Measurements from ENCODE around the gene FRMPD1.

FRMPD1 gene

DNA sequence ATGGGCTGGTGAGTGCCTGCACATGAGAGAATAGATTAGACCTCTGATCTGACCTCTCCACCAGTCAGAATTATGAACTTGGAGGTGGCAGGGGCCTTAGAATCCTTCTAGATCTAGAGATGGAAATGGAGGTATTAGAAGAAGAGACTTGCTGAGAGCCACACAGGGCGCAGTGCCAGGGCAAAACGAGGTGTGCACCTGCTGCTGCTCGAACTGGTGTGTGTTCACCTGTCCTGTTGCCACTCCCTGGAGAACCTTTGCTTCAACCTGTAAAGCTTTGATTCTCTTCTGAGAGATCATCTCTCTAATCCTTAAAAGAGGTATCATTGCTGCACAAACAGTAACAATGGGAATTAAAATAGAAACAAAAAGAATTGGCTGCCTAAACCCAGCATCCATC, 24.9 kb downstream of the FRMPD1 start (continued):
- no peak for TF ChIP-seq ZNF211 (tag by site-specific recombination; IDR thresholded peaks at IDR 0.05; ENCODE audit: low read depth)
- no peak for TF ChIP-seq ZNF48 (tag by site-specific recombination; IDR thresholded peaks at IDR 0.05)
- no peak for TF ChIP-seq ZNF221 (tag by site-specific recombination; IDR thresholded peaks at IDR 0.05; ENCODE audit: borderline replicate concordance)
- TF ChIP-seq, protein P1, sequence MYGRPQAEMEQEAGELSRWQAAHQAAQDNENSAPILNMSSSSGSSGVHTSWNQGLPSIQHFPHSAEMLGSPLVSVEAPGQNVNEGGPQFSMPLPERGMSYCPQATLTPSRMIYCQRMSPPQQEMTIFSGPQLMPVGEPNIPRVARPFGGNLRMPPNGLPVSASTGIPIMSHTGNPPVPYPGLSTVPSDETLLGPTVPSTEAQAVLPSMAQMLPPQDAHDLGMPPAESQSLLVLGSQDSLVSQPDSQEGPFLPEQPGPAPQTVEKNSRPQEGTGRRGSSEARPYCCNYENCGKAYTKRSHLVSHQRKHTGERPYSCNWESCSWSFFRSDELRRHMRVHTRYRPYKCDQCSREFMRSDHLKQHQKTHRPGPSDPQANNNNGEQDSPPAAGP (tag by site-specific recombination; IDR thresholded peaks at IDR 0.05): no peak

DNA sequence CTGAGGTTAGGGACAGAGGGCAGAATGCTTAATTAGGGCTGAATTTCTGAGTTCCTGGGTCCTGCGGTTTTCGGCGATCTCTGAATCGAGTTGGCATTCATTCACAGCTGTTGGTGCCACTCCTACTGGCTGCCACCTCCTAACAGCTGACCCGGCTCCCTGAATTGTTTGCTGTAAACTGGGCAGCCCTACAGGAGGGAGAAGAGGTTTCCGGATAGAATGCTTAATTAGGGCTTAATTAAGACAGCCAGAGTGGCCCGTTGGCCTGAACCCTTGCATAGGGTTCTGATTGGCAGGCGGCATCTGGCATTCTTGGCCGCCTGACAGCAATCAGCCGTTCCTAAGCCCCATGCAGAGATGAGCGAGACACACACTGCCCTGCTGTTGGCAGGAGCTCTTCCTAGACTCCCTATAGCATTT, 25.7 kb downstream of the FRMPD1 start:
- ChIA-PET CTCF (no interaction called here), POLR2A (no interaction called here)
- no peaks in the 10 kb centered on the region for H3K9me3 ChIP-seq (ENCODE audit: control insufficient read depth, insufficient read depth, low read depth, low read length)
- TF ChIP-seq TRIM28 (IDR thresholded peaks at IDR 0.05; ENCODE audit: borderline replicate concordance, low read length) (no peak), ZNF670 (tag by site-specific recombination; IDR thresholded peaks at IDR 0.05; ENCODE audit: low read depth) (no peak), ZBTB7A (tag by site-specific recombination; IDR thresholded peaks at IDR 0.05; ENCODE audit: low read depth) (no peak), ZNF629 (tag by site-specific recombination; IDR thresholded peaks at IDR 0.05) (no peak), REPIN1 (tag by site-specific recombination; IDR thresholded peaks at IDR 0.05; ENCODE audit: low read depth) (no peak), ZNF621 (tag by site-specific recombination; IDR thresholded peaks at IDR 0.05) (no peak)
- TF ChIP-seq, protein P2, sequence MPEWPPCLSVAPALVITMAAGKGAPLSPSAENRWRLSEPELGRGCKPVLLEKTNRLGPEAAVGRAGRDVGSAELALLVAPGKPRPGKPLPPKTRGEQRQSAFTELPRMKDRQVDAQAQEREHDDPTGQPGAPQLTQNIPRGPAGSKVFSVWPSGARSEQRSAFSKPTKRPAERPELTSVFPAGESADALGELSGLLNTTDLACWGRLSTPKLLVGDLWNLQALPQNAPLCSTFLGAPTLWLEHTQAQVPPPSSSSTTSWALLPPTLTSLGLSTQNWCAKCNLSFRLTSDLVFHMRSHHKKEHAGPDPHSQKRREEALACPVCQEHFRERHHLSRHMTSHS (tag by site-specific recombination; IDR thresholded peaks at IDR 0.05): no peak
- TF ChIP-seq, protein P3, sequence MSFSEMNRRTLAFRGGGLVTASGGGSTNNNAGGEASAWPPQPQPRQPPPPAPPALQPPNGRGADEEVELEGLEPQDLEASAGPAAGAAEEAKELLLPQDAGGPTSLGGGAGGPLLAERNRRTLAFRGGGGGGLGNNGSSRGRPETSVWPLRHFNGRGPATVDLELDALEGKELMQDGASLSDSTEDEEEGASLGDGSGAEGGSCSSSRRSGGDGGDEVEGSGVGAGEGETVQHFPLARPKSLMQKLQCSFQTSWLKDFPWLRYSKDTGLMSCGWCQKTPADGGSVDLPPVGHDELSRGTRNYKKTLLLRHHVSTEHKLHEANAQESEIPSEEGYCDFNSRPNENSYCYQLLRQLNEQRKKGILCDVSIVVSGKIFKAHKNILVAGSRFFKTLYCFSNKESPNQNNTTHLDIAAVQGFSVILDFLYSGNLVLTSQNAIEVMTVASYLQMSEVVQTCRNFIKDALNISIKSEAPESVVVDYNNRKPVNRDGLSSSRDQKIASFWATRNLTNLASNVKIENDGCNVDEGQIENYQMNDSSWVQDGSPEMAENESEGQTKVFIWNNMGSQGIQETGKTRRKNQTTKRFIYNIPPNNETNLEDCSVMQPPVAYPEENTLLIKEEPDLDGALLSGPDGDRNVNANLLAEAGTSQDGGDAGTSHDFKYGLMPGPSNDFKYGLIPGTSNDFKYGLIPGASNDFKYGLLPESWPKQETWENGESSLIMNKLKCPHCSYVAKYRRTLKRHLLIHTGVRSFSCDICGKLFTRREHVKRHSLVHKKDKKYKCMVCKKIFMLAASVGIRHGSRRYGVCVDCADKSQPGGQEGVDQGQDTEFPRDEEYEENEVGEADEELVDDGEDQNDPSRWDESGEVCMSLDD (tag by site-specific recombination; IDR thresholded peaks at IDR 0.05): no peak
- no peaks in the 10 kb centered on the region for H3K4me1 ChIP-seq (ENCODE audit: control insufficient read depth, insufficient read depth, low read length)
- H3K27ac ChIP-seq (ENCODE audit: extremely low read depth, low read depth, low read length): no peak overlapping the region
- no peaks in the 10 kb centered on the region for H3K36me3 ChIP-seq (ENCODE audit: control insufficient read depth in 2 of 2, insufficient read depth in 1 of 2, low read length in 2 of 2)
- H3K4me3 ChIP-seq (ENCODE audit: low read depth, low read length): no peak overlapping the region

DNA sequence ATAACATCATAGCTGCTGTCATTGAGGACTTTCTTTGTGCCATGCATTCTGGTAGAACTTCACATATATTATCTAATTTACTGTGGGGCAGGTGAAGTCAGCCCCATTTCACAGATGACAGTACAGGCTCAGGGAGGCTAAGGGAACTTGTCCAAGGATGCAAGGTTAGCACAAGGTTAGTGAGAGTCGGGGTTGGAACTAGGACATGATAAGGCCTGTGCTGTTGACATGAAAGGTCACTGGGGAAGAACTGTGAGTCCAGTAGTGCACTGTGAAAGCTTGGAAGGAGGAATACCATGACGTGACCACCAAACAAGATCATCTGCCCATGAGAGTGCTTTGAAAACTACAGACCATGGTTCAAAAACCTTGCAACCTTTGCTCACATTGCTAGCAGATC, 26.7 kb downstream of the FRMPD1 start:
- TF ChIP-seq ZNF623 (tag by site-specific recombination; IDR thresholded peaks at IDR 0.05): no peak
- TF ChIP-seq, protein P4, sequence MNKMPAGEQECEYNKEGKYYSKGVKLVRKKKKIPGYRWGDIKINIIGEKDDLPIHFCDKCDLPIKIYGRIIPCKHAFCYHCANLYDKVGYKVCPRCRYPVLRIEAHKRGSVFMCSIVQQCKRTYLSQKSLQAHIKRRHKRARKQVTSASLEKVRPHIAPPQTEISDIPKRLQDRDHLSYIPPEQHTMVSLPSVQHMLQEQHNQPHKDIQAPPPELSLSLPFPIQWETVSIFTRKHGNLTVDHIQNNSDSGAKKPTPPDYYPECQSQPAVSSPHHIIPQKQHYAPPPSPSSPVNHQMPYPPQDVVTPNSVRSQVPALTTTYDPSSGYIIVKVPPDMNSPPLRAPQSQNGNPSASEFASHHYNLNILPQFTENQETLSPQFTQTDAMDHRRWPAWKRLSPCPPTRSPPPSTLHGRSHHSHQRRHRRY (tag by site-specific recombination; IDR thresholded peaks at IDR 0.05): no peak
- no peak for TF ChIP-seq ZNF48 (tag by site-specific recombination; IDR thresholded peaks at IDR 0.05)
- TF ChIP-seq KLF8 (tag by site-specific recombination; IDR thresholded peaks at IDR 0.05): no peak
- TF ChIP-seq ZNF169 (tag by site-specific recombination; IDR thresholded peaks at IDR 0.05): no peak
- no peak for TF ChIP-seq ZNF776 (tag by site-specific recombination; IDR thresholded peaks at IDR 0.05; ENCODE audit: borderline replicate concordance)
- no peak for TF ChIP-seq ZNF121 (tag by site-specific recombination; IDR thresholded peaks at IDR 0.05)
- TF ChIP-seq, protein P5, sequence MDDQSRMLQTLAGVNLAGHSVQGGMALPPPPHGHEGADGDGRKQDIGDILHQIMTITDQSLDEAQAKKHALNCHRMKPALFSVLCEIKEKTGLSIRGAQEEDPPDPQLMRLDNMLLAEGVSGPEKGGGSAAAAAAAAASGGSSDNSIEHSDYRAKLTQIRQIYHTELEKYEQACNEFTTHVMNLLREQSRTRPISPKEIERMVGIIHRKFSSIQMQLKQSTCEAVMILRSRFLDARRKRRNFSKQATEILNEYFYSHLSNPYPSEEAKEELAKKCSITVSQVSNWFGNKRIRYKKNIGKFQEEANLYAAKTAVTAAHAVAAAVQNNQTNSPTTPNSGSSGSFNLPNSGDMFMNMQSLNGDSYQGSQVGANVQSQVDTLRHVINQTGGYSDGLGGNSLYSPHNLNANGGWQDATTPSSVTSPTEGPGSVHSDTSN (CRISPR knock-in tag; IDR thresholded peaks at IDR 0.05): no peak
- TF ChIP-seq, protein P6, sequence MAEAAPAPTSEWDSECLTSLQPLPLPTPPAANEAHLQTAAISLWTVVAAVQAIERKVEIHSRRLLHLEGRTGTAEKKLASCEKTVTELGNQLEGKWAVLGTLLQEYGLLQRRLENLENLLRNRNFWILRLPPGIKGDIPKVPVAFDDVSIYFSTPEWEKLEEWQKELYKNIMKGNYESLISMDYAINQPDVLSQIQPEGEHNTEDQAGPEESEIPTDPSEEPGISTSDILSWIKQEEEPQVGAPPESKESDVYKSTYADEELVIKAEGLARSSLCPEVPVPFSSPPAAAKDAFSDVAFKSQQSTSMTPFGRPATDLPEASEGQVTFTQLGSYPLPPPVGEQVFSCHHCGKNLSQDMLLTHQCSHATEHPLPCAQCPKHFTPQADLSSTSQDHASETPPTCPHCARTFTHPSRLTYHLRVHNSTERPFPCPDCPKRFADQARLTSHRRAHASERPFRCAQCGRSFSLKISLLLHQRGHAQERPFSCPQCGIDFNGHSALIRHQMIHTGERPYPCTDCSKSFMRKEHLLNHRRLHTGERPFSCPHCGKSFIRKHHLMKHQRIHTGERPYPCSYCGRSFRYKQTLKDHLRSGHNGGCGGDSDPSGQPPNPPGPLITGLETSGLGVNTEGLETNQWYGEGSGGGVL (tag by site-specific recombination; IDR thresholded peaks at IDR 0.05): no peak
- no peak for TF ChIP-seq ZNF366 (tag by site-specific recombination; conservative IDR thresholded peaks at IDR 0.05)
- no peak for TF ChIP-seq ZNF560 (tag by site-specific recombination; IDR thresholded peaks at IDR 0.05; ENCODE audit: borderline replicate concordance)
- Histone ChIP-seq H3K36me3 (ENCODE audit: control insufficient read depth in 2 of 2, insufficient read depth in 1 of 2, low read length in 2 of 2) (no peaks in the 10 kb centered on the region), H3K4me1 (ENCODE audit: control insufficient read depth, insufficient read depth, low read length) (no peaks in the 10 kb centered on the region), H3K9me3 (ENCODE audit: control insufficient read depth, insufficient read depth, low read depth, low read length) (no peaks in the 10 kb centered on the region), H3K27ac (ENCODE audit: extremely low read depth, low read depth, low read length) (no peak overlapping the region), H3K4me3 (ENCODE audit: low read depth, low read length) (no peak overlapping the region)
- CTCF ChIA-PET: interaction anchor here (0.5 kb wide), 1 partner anchor 95 kb away, joined by 3 read pairs; no protein-coding TSS in a partner anchor
- POLR2A ChIA-PET: no interaction called here

Measured in HEK293 (cell line).